Hematopoietic multipotent progenitor cell treated with erythropoietin and hydrocortisone succinate and interleukin-3 and kit ligand, for 8 days (in vitro differentiated cells): Measurements from ENCODE around the gene DUS3L.
A peak's percentile ranks its signal among the peaks of the same experiment; 100 is the strongest.

Source experiments
- DNase-seq: peaks from one replicate; pipeline ENCODE4 v3.0.0-alpha.2; 2015

DUS3L gene

DNA sequence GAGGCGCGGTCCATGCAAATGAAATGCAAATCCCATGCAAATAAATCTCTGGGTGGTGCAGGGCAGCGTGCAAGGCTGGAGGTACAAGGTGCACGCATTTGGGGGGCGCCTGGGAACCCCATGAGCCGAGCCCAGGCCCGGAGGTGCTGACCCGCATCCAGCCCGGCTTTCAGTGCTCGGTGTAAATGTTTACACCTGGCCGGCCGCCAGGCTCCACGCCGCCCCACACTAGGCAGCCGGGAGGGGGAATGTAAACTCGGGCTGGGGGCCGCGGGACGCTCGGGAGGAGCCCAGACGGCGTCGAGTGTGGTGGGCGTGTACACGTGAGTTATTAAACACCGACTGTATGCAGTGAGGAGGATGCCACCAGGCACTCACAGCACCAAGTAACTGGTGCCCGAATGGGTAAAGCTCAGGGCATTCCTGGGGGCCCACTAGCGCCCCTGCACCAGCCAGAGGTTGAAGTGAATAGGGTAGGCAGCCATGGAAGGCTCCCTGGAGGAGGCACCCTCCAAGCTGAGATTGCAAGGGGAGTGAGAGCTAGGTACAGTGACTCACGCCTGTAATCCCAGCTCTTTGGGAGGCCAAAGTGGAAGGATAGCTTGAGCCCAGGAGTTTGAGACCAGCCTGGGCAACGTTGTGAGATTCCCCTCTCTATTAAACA is 31.4 kb upstream of the DUS3L start:
- DNase-seq: no peak

DNA sequence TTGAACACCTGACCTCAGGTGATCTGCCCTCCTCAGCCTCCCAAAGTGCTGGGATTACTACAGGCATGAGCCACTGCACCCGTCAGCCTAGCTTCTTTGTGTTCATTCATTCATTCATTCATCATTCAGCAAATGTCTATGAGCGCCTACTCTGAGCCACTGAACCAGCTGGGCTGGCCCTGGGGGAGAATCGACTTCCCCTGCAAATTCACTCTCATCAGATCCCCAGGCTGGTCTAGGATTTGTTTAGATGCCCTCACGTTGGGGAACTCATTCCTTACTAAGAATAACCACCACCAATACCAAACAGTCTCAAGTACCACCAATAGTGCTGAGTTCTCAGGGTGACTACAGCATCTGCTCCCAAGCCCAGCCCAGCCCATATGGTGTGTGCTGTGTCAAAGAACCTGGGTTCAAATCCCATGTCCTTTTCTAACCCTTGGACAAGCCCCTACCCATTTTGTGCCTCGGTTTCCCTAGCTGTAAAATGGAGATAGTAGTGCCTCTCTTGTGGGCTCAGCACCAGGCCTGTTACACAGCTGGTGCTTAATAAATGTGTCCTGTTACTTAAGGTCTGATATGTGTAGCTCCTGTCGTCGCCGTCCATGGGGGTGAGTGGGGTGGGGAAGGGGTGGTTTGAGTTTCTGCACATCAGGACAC is 30.7 kb upstream of the DUS3L start:
- no peak for DNase-seq

DNA sequence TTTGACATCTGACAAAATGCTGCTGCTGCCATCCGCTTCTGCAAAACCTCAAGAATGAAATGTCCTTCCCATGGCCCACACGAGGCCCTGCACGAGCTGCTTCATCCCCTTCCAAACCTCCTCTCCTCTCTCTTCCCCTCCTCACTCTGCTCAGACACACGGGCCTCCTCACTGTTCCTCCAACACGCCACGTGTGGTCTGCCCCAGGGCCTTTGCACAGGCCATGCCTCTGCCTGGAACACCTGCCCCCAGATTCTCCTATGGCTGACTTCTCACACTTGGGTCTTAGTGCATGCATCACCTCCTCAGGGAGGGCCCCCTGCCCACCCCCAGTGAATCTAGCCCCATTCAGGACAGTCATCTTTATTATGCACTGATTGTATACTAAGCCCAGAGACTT is 29.8 kb upstream of the DUS3L start:
- no peak for DNase-seq

DNA sequence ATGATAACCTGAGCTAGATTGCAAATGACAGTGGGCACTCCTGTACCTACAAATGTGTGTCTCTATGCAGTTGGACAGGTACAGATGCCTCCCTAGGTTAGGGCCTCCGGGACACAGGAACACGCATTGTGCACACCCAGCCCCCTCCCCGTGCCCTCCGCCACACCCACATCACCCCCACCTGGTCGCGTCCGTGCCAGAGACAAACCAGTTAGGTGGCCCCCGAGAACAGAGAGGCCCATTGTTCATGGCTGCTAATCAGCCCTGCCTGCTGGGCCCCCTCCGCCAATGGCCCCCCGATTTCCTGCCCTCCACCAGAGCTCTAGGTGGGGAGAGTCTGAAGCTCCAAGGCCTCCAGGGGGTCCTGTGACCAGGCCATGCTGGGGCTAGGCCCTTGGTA is 27.6 kb upstream of the DUS3L start:
- no peak for DNase-seq

DNA sequence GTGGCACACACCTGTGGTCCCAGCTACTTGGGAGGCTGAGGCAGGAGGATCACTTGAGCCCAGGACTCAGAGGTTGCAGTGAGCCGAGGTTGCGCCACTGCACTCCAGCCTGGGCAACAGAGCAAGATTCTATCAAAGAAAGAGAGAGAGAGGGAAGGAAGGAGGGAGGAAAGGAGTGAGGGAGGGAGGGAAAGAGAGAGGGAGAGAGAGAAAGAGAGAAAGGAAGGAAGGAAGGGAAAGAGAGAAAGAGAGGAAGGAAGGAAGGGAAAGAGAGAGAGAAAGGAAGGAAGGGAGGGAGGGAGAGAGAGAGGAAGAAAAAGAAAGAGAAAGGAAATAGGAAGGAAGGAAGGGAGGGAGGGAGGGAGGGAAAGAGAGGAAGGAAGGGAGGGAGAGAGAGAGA is 26.3 kb upstream of the DUS3L start:
- no peak for DNase-seq

DNA sequence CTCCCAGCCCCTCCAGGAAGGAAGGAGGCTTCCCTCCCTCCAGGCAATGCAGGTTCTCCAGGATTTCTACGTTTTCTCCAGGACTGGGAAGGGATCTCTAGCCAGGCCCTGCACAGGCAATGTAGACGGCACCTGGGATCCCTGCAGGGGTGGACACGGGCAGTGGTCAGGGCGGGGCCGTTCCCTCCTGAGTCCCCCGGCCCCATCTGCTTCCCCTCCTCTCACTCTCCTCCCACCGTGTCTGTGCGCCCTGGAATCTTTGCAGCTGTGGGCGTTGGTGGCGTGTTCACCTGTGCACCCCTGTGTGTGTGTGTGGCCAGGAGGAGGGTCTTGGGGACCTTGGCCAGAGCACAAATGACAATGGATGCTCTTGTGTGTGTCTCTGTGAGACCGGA is 23.9 kb upstream of the DUS3L start:
- no peak for DNase-seq

DNA sequence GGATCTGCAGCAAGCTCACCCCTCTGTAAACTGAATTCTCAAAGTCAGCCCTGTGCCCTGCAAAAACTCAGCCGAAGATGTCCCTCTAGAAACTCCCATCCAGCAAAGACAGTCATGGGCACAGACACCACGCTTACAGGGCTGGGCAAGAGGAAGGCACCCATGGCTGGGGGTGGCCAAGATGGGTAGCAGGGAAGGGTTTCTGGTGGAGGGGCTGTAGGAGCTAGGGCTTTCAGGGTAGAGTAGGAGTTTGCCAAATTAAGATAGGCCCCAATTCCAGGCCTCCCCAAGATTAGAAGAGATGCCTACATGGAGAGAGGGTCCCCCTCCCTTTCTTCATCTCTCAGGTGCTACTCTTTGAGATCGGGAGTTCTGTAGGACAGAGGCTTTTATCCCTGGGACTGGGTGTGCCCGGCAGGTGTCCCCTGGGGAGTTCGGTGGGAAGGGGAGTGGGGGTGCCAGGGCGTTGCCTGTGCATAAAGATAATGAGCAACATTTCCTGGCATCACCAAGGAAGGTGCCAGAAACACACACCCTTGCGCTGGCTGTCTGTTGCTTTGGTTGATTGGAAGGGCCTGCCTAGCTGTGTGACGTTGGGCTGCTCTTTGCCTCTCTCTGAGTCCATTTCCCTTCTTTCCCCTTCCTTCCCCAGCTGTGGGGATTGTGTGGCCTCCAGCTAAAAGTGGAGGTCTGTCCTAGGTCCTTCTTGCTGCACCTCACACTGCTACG is 23.3 kb upstream of the DUS3L start:
- DNase-seq: no peak

DNA sequence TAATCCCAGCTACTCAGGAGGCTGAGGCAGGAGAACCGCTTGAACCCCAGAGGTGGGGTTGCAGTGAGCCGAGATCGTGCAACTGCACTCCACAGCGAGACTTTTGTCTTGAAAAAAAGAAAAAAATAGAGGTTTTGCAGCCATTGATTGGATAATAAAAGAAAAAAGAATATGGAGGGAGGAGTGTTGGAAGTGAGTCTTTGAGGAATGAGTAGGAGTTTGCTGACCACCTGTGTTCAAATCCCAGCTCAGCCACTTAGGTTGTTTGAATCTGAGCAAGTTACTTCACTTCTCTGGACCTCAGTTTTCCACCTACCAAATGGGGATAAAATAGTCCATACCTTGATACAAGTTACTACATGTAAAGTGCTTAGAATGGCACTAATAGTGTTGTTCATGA is 20.2 kb upstream of the DUS3L start:
- DNase-seq: no peak

DNA sequence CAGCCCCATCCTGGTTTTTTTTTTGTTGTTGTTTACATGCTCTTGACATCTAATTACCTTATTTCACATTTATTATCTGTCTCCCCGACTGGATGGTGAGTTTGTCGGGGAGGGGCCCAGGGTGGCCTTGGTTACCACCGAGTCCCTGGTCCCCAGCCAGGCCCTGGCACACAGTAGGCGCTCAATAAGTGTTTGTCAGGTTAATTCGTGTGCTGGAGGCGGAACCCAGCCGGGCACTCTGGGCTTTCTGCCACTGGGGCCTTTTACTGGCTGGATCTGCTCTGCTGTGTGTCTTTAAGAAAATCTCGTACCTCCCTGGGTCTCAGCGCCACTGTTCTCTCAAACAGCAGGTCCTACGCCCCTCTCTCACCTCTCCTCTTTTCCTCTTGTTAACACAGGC is 18.5 kb upstream of the DUS3L start:
- no peak for DNase-seq

DNA sequence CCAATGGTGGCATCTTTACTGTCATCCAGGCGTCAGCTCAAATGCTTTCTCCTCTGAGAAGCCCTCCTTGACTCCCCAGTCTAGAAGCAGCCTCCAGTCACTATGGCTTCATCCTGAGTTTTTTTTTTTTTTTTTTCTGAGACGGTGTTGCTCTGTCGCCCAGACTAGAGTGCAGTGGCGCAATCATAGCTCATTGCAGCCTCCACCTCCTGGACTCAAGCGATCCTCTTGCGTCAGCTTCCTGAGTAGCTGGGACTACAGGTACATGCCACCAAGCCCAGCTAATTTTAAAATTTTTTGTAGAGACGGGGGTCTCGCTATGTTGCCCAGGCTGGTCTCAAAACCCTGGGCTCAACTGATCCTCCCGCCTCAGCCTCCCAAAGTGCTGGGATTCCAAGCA is 18.1 kb upstream of the DUS3L start:
- no peak for DNase-seq

DNA sequence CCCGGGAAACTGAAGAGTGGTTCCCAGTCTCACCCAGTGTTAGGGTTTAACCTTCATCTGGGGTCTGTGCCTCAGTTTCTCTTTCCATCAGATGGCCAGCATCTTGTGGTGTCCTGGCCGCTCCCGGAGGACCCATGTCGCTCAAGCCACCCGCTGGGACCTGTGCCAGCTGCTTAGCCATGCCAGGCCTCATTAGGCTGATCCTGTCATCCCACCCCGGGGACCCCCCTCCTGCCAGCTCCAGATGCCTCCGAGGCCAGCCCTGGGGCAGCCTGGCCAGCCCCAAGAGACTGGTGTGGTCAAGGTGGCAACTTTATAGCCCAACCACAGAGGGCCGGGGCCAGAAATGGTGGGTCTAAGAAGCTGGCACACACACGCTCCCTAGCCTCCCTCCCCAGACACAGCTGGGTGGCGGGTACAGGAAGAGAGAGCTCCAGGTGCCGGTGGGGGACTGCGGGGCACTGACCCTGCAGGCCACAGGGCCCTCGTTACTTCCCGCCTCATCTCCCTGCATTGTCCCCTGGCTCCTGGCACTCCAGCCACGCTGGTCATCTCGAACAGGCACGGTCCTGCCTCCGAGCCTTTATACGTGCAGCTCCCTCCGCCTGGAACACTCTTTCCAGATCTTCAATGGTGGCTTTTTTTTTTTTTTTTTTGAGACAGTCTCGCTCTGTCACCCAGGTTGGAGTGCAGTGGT is 17.3 kb upstream of the DUS3L start:
- no peak for DNase-seq

DNA sequence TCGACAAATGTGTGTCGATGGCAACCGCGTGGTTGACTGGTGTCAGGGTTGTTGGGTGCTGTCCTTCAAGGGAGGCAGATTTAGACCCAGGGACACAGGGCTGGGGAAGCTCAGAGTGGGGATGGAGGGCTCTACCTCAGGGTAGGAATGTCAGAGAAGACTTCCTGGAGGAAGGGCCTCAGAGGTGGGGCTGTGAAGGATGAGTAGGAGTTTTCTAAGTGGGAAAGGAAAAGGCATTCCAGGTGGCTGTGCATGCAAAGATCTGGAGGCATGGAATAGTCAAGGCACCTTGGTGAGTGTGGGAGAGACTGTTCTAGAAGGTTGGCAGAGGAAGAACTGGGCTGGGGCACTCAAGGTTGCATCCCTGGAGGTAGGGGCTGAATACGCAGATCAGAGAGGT is 15.9 kb upstream of the DUS3L start:
- DNase-seq: no peak

DNA sequence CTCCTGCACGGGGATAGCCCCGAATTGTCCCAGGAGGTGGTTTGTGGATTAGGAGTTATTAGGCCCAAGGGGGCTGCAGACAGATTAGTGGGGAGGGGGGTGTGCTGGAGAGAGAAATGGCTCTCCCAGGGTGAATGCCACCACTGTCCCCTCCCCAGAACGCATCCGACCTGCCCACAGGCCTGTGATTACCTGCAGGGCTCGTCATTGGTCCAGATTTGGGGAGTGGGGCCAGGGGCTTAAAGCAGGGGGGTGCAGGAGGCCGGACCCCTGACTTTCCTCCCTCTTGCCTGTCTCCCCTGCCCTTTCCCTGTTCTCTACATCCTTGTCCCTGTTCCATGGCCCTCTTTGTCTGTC is 15.1 kb upstream of the DUS3L start:
- DNase-seq: no peak

DNA sequence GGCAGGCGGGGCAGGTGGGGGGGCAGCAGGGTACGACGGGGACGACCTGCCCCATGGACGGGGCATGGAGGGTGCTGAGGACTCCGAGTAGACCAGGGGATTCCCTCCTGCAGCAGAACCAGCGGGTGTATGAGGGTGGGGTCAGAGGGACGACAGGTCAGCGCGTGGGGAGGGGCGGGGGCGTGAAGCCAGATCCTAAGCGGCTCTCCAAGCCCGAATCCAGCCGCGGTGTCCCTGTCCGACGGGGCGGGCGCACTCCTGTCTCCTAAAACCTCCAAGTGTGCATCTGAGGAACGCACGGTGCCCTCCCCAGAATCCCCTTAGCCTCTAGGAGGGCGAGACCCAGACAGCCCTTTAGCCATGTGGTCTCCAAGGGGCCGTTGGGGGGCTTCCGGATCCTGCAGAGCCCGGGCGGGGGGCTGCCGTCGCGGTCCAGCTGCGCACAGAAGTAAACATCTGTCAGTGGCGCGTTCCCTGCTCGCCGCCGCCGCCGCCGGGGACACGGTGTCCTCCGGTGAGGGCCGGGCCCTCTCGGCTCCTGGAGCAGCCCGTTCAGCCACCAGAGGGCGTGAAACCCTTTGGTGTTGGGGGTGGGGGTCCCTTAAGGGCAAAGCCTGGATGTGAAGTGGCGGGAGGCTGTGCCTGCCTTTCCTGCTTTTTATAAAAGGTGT is 14.6 kb upstream of the DUS3L start:
- peak; percentile 54 for DNase-seq

DNA sequence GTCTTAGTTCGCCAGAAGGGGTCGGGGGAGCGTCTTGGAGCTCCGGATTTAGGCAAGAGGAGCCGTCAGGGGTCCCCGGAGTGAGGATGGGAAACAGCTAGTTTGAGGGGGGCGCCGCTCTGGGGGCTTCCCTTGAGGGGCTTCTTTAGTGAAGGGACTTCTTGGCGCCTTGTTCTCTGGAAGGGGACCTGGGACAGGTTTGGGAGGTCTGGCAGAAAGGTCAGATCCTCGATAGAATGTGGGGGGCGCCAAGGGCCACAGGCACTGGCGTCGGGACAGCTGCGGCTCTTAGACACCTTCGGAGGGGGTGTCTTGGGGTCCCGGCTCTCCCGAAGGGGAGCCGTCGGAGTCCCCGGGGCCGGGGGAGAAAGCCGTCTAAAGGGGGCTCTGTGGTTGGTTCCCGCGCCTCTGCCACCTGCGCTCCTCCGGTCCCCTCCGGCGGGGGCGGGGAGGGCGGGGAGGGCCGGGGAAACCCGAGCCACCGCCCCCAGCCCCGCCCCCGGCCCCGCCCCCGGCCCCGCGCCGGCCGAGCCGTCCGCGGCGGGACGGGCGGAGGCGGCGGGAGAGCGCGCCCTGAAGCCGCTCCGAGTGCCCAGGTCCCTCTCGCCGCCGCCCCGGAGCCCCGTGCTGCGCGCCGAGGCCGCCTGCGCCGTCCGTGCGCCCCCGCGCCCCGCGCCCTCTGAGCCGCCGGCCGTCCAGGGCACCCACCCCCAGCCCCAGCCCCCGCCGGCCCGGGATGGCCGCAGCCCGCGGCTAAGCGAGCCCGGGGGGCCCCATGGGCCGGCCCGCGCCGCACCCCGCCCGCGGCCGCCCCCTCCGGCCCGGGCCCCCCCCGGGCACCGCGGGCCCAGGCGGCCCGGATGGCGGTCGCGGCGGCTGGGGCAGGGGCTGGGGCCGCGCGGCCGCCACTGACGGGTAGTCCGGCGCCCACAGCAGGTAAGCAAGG is 13.8 kb upstream of the DUS3L start, which contains the start of gene NRTN:
Gene NRTN (plus strand): TSS at position 552 of the 946 bp plus-strand sequence. CDS start 19,099 bp downstream, outside the sequence.
- no peak for DNase-seq

DNA sequence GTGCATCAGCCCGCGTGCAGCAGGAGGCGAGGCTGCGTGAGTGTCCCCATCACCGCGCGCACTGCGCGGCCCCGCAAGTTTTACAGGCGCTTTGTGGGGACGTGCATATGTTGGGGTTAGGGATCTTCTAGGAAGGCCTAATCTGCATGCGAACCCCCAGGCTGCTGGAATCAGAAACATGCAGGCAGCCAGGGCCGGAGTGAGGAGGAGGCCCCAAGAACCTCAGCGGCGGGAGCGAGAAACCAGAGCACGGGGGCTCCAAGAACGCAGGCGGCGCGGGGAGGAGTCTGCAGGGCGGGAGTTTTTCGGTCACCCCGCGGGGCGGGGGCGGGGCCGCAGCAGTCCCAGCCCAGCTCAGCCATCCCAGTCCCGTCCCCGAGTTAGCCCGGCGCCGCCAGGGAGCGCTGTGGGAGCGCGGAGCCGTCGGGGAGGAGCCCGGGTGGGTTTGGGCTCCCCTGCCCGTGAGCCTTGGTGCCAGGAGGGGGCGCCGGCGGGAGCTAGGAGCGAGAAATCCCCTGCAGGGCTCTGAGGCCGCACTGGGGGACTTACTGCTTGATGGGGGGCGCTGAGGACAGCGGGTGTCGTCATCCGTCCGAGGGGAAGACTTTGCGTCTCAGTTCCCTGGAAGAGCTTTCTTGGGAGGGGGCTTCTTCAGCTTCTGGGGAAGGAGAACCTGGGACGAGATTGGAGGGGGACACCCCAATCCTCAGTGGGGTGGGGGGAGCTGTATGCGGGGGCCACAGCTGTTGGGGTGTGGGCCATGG is 13.0 kb upstream of the DUS3L start:
- DNase-seq: peak; percentile 89

DNA sequence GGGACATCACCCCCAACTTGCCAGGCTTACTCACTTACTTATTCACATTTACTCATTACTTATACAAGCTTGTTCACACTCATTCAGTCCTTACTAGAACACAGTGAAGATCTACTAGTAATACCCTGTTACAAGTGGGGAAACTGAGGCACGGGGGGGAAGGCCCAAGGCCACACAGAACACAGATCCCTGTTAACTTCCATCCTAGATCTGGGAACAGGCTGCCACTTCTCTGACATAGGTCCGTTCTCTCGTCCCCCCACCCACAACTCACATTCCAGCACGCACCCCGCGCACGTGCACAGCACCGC is 12.4 kb upstream of the DUS3L start:
- no peak for DNase-seq

DNA sequence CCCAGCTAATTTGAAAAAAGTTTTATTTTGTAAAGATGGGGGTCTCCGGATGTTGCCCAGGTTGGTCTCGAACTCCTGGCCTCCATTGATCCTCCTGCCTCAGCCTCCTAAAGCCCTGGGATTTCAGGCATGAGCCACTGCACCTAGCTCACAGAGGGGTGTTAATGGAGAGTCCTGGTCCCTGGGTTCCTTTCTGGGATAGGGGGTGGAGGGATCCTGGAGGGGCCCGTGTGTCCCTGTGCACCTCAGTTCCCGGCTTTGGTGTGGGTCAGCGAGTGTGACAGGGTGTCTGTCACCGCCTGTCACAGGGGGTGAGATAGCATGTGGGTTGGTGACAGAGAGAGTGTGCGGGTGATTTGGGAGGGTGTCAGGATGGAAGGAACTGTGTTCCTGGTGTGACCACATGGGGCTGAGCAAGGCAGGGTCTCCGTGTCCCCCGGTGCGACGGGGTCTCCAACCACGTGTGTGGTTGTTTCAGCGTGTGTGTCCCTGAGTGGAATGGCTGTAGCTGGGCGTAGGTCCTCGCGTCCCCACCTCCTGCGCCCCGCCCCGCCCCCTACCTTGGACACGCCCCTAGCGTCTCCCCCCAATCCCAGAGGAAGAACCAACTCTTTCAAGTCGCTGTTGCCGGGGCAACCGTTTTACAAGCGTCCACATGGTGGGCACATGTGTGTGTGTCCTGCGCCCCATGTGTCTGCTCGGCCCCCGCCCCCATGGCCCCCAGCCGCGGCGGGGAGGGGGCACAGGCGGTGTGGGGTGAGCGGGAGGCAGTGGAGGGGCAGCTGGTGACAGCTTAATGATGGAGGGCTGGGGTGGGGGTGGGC is 11.0 kb upstream of the DUS3L start:
- peak; percentile 79 for DNase-seq

DNA sequence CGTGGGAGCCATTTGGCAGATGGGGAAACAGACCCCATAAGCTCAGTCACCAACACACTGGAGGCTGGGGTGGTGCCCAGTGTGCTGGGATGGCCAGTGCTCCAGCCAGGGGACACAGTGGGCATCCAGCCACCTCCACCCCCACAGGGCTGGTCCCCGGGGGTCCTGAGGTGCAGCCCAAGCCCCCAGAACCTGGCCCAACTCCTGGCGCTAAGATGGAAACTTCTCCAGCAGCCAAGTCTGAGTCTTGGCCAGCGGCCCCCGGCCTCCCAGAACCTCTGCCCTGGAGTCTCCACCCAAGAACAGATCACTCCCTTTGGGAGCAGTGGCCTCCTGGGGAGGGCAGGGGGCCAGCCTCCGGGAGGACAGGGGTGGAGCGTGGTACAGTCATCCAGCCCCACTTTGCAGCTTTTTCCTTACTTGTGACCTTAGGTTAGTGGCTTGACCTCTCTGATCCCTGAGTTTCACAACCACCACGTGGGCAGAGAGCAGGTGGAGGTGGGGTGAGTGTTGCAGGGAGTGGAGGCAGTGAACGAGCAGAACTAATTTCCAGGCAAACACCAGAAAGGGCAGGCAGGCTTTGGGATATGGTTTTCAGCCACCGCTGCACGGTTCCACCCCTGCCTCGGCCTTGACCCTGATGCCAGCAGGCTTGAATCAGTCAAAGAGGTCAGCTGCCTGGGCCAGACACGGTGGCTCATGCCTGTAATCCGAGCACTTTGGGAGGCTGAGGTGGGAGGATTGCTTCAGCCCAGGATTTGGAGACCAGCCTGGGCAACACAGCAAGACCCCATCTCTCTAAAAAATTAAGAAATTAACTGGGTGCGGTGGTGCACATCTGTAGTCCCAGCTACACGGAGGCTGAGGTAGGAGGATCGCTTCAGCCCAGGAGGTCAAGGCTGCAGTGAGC is 9.7 kb upstream of the DUS3L start:
- DNase-seq: no peak
